ENCODE results near the gene ARHGEF6.
A peak's percentile ranks its signal among the peaks of the same experiment; 100 is the strongest.
"Not testable (repeated sequence)": the region's sequence is repeated elsewhere in the genome, so short reads cannot be mapped to it uniquely, and the experiment has no call there.

Gene ARHGEF6

DNA sequence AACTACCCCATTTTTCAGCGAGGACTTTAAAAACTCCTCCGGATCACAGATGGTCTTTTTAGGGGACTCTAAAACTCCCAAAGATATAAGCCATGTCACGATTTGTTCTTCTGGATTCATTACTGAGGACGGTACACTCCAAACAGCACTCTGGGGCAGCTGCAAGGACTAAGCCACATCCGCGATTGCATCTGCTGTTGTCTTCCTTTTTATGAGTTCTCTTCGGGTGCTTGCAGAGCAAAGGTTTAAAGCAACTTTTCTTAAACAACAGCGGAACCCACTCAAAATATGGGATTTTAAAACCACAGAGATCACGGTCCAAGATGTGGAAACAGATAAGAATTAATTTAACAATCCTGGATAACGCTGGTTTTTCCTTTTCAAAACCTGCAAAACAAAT lies at the start of gene ARHGEF6:
ARHGEF6 (minus strand) TSS at position 170 of the 400 bp plus-strand sequence; CDS start at position 120, 50 bp downstream.
- peak; percentile 26 for DNase-seq

GRCh38 chrX:136829413-136829812 lies 48.7 kb upstream of the ARHGEF6 start:
- DNase-seq, result no peak

DNA sequence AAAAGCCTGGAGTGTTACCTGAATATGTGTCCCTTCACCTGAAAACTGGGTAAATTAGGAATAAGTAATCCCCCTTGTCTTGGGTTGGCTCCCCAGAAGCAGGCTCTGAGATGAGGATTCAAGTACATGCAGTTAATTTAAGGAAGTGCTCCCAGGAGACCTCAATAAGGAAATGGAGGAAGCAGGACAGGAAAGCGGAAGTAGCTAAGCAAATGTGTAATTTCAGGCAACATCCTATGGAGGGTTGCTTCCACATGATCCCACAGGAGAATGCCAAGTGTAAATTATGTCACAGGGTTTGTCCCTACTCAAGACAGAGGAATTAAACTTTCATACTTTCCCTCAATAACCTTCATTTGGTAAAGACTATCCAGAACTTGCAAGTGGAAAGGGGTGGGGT lies 48.1 kb upstream of the ARHGEF6 start:
- no peak for DNase-seq

GRCh38 chrX:136827026-136827425 lies 46.3 kb upstream of the ARHGEF6 start:
- no peak for DNase-seq

DNA sequence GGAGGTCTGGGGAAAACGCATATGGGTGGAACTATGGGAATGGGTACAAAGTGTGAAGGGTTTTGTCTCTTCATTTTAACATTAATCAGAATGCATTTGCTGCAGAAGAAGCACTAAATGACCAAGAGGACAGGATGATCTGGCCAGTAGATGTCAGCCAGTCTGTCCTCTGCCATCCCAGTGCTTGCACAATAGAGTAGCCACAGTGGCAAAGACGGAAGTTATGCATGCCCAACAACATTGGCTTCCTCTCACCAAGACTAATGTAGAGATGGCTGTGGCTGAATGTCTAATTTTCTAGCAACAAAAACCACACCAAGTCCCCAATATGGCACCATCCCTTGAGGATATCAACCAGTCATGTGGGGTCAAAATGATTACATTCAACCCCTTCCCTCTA lies 45.0 kb upstream of the ARHGEF6 start:
- DNase-seq, result no peak

GRCh38 chrX:136823175-136823574 lies 42.4 kb upstream of the ARHGEF6 start:
- no peak for DNase-seq

GRCh38 chrX:136822337-136823095 lies 41.8 kb upstream of the ARHGEF6 start:
- DNase-seq, result no peak

DNA sequence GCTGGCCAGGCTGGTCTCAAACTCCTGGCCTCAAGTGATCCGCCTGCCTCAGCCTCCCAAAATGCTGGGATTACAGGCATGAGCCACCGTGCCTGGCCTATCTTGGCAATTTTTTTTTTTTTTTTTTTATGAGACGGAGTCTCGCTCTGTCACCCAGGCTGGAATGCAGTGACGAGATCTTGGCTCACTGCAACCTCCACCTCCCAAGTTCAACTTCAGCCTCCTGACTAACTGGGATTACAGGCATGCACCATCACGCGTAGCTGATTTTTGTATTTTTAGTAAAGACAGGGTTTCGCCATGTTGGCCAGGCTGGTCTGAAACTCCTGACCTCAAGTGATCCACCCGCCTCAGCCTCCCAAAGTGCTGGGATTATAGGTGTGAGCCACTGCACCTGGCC lies 39.0 kb upstream of the ARHGEF6 start:
- not testable (repeated sequence) for DNase-seq

GRCh38 chrX:136819031-136819703 lies 38.4 kb upstream of the ARHGEF6 start:
- DNase-seq, result no peak

DNA sequence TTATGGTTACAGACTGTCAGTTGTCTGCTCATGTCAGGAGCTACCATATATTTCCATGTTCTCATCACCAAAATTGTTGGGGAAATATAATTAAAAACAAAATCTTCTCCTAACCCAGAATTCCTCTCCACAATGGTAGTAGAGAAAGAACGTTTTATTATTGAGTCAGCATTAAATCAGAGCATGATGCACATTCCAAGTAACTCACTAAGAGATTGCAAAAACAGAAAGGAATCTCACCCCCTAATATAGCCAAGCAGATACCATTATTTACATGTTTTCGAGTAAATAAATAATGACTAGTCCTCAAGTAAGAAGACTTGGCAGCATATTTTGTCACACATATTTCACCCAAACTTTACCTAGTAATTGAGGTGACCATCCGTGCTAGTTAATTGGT lies 36.2 kb upstream of the ARHGEF6 start:
- DNase-seq, result no peak

GRCh38 chrX:136814847-136815750 lies 34.4 kb upstream of the ARHGEF6 start:
- no peak for DNase-seq

GRCh38 chrX:136812286-136812685 lies 31.6 kb upstream of the ARHGEF6 start:
- DNase-seq, result no peak

- no peak for DNase-seq
These were observed 29.8 kb upstream of the ARHGEF6 start for GRCh38 chrX:136810493-136810892.

GRCh38 chrX:136806891-136807410 lies 26.2 kb upstream of the ARHGEF6 start:
- DNase-seq, result no peak

- no peak for DNase-seq
These were observed 21.8 kb upstream of the ARHGEF6 start for GRCh38 chrX:136802515-136802914.

DNA sequence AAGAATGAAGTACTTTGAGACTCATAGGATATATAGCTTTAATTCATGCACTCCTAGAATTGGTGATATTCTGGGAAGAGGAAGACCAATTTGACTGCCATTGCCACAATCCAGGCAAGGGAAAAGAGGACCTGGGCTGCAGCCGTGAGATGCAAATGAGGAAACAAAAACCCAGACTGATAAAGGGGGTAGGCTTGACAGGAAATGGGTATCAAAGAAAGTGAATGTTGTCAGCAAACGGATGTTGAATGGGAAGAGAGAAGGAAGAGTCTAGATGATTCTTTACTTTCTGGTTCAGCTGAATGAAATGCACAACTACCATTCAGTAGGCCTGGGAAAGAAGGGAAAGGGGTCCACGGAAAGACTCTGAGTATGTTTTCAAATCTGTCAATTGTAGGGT lies 17.1 kb upstream of the ARHGEF6 start:
- DNase-seq, result no peak

- DNase-seq, result not testable (repeated sequence)
These were observed 14.4 kb upstream of the ARHGEF6 start for GRCh38 chrX:136795132-136795531.

GRCh38 chrX:136794660-136795059 lies 13.9 kb upstream of the ARHGEF6 start:
- DNase-seq, result not testable (repeated sequence)

DNA sequence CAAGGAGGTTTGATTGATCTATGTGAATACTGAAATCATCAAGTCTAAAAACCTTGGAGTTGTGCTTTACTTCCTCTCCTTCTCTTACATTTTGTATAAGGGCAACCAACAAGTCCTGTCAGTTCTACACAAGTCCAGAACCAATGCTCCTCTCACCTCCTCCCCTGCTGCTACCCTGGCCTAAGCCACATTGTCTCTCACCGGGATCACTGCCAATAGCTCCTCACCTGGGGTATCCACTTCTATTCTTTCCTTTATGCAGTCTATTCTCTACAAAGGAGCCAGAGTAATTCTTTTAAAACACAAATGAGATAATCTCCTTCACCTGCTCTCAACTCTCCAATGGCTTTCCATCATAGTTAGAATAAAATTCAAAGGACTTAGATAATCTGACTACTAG lies 13.3 kb upstream of the ARHGEF6 start:
- DNase-seq, result no peak

- no peak for DNase-seq
These were observed 9.1 kb upstream of the ARHGEF6 start for GRCh38 chrX:136789856-136790255.

DNA sequence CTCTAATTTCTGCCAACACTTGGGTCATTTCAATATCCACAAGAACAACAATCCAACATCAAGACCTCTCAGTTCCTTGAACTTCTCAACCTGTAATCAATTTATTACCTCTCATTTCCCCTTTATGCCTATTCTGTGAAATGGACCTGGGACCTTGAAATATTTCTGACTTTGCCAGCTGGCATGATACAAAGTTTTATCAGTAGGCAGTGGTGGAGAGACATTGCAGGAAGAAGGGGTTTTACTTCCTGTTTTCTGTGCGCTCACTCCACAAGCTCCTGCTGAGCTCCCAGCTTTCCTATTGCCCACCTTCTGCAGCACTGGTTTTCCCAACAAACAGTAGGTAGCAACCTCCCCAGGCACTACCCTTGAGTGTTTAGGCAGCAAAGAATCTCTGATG lies 3.5 kb upstream of the ARHGEF6 start:
- DNase-seq, result no peak

GRCh38 chrX:136783159-136783558 lies 2.4 kb upstream of the ARHGEF6 start:
- no peak for DNase-seq

DNA sequence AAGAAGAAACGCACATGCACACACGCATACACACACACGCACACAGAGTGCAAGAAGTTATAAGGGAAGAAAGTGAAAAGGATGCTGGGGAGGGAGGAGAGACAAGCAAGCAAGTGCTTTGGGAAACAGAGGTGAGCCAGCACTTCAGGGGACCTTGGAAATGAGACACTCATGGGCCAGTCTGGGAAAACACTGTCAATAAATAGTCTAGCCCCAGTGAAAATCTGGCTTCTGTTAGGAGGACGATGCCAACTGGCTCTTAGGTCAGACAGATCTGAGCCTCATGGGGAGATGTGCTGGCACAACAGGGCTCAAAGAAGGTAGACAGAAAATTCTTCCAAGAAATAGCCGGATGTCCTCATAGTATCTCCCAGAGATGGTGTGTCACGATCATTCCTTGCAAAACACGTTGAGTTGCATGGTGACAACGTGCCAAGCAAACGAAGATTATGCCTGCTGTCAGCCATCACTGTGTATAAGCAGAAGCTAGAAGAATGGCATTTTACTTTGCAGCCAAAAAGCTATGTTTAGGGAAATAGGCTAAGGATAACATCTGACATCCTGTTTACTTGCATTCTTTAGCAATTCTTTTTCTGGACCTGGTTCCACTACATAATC lies 557 bp upstream of the ARHGEF6 start:
- no peak for DNase-seq

Data from CD4-positive, alpha-beta T cell treated with Interferon gamma for 1 hour (primary cell).